GM21360 (cell line): Measurements from ENCODE around the gene UBE2A.
A peak's percentile ranks its signal among the peaks of the same experiment; 100 is the strongest.

Source experiments
- ATAC-seq: cut with Tn5 transposase; IDR thresholded peaks from one replicate; pipeline ENCODE4 v1.9.1; 2021; ENCODE audit warnings: mild to moderate bottlenecking, moderate library complexity; ENCODE audit not compliant: unreplicated experiment

Gene UBE2A

GRCh38 chrX:119574394-119575266 is at the start of gene UBE2A:
TSS of gene UBE2A (plus strand) at chrX:119574563. CDS start at chrX:119574712, 149 bp downstream.
- ATAC-seq, result peak; percentile 76

- ATAC-seq, result no peak
Measured at GRCh38 chrX:119529345-119530276, 44.8 kb upstream of the UBE2A start.

GRCh38 chrX:119537487-119537886 is 36.9 kb upstream of the UBE2A start:
- ATAC-seq, result no peak

- ATAC-seq, result no peak
Measured at GRCh38 chrX:119539872-119540271, 34.5 kb upstream of the UBE2A start.

GRCh38 chrX:119541188-119541587 is 33.2 kb upstream of the UBE2A start:
- ATAC-seq, result no peak

- no peak for ATAC-seq
Measured at GRCh38 chrX:119549327-119550016, 24.9 kb upstream of the UBE2A start.

- no peak for ATAC-seq
Measured at GRCh38 chrX:119552508-119552907, 21.9 kb upstream of the UBE2A start.

- ATAC-seq, result peak; percentile 91
Measured at GRCh38 chrX:119565107-119565663, 9.2 kb upstream of the UBE2A start, which contains the start of gene STEEP1. TSS of gene STEEP1 (minus strand) at chrX:119565409. CDS start at chrX:119565355, 54 bp downstream.

GRCh38 chrX:119570351-119570835 is 4.0 kb upstream of the UBE2A start:
- no peak for ATAC-seq

- ATAC-seq, result no peak
Measured at GRCh38 chrX:119573222-119573621, 1.1 kb upstream of the UBE2A start.

GRCh38 chrX:119573840-119574393 is 446 bp upstream of the UBE2A start:
- ATAC-seq, result no peak

- ATAC-seq, result no peak
Measured at GRCh38 chrX:119579414-119579813, 5.1 kb downstream of the UBE2A start.

GRCh38 chrX:119583431-119584059 is 9.2 kb downstream of the UBE2A start:
- no peak for ATAC-seq

GRCh38 chrX:119589810-119590209 is 15.4 kb downstream of the UBE2A start:
- ATAC-seq, result no peak

- ATAC-seq, result no peak
Measured at GRCh38 chrX:119602701-119603255, 28.4 kb downstream of the UBE2A start.

- no peak for ATAC-seq
Measured at GRCh38 chrX:119604766-119605463, 30.6 kb downstream of the UBE2A start.

- ATAC-seq, result peak; percentile 10
Measured at GRCh38 chrX:119605464-119606279, 31.3 kb downstream of the UBE2A start.
